ENCODE measurements around the gene HGD. TPM values are rescaled to one million over a fixed set of nuclear protein-coding genes. Genes with fewer than 3 reads are reported as not detected.
"Not testable (repeated sequence)": the region's sequence is repeated elsewhere in the genome, so short reads cannot be mapped to it uniquely, and the experiment has no call there.

HGD gene
- total and polyA plus RNA-seq, 4 donors, result 0.39 to 10.0 (median 1.2) TPM; not detected in 1

- H3K4me3 ChIP-seq (ENCODE audit: low read length in 2 of 2), result no peak overlapping the region
- no peaks in the 10 kb centered on the region for H3K4me1 ChIP-seq (ENCODE audit: control insufficient read depth in 1 of 2, insufficient read depth in 2 of 2, low read length in 2 of 2)
- DNase-seq (no peak), ATAC-seq (ENCODE audit: low FRiP score) (no peak)
- H3K9me3 ChIP-seq (ENCODE audit: control insufficient read depth, low read length), result no peaks in the 10 kb centered on the region
- 36 to 55% methylated on average over 1 of the region's 1 CpG for WGBS, 2 donors
- H3K27ac ChIP-seq (ENCODE audit: low read depth in 1 of 2, low read length in 2 of 2), result no peak overlapping the region
- intact Hi-C loops (cut with DNase I), result no loop called here
- no peaks in the 10 kb centered on the region for H3K27me3 ChIP-seq (ENCODE audit: control insufficient read depth in 1 of 2, insufficient read depth in 2 of 2, low read length in 1 of 2)
- H3K36me3 ChIP-seq (ENCODE audit: control insufficient read depth in 1 of 2, insufficient read depth in 2 of 2, low read length in 1 of 2), result no peaks in the 10 kb centered on the region
Observed at GRCh38 chr3:120634539-120634938, 47.5 kb downstream of the HGD start.

DNA sequence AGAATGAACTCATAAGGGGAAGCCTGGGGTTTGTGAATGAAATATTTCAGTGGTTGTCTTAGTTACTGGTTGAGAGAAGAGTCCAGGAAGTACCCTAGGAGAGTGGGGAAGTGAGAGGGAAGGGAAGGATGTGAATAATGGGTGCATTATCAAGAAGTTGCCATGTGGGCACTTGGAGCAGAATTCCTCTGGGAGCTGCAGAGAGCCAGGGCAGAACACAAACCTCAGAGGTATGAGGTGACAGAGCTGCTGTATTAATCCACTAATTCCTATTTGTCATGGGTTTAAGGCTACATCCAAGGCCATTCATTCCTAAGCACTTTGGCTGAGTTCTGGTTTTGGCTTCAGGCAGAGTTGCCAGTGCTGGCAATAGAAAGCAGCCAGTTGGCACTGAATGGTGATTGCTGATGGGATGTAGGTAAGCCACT, 56.9 kb downstream of the HGD start:
- intact Hi-C loops (cut with DNase I), result no loop called here
- DNase-seq (no peak), ATAC-seq (ENCODE audit: low FRiP score) (no peak)
- H3K4me3 ChIP-seq (ENCODE audit: low read length in 2 of 2), result no peak overlapping the region
- peaks cover 0 to 6% of the 10 kb centered on the region in 2 donors for H3K27me3 ChIP-seq (ENCODE audit: control insufficient read depth in 1 of 2, insufficient read depth in 2 of 2, low read length in 1 of 2)
- peaks cover 7% of the 10 kb centered on the region for H3K9me3 ChIP-seq (ENCODE audit: control insufficient read depth, low read length)
- H3K27ac ChIP-seq (ENCODE audit: low read depth in 1 of 2, low read length in 2 of 2), result no peak overlapping the region
- no peaks in the 10 kb centered on the region for H3K36me3 ChIP-seq (ENCODE audit: control insufficient read depth in 1 of 2, insufficient read depth in 2 of 2, low read length in 1 of 2)
- H3K4me1 ChIP-seq (ENCODE audit: control insufficient read depth in 1 of 2, insufficient read depth in 2 of 2, low read length in 2 of 2), result no peaks in the 10 kb centered on the region

- intact Hi-C loops (cut with DNase I), result no loop called here
- H3K9me3 ChIP-seq (ENCODE audit: control insufficient read depth, low read length), result peaks cover 7% of the 10 kb centered on the region
- no peaks in the 10 kb centered on the region for H3K36me3 ChIP-seq (ENCODE audit: control insufficient read depth in 1 of 2, insufficient read depth in 2 of 2, low read length in 1 of 2)
- peaks cover 0 to 6% of the 10 kb centered on the region in 2 donors for H3K27me3 ChIP-seq (ENCODE audit: control insufficient read depth in 1 of 2, insufficient read depth in 2 of 2, low read length in 1 of 2)
- H3K4me1 ChIP-seq (ENCODE audit: control insufficient read depth in 1 of 2, insufficient read depth in 2 of 2, low read length in 2 of 2), result no peaks in the 10 kb centered on the region
- DNase-seq, result no peak
- H3K4me3 ChIP-seq (ENCODE audit: low read length in 2 of 2), result no peak overlapping the region
- no peak overlapping the region for H3K27ac ChIP-seq (ENCODE audit: low read depth in 1 of 2, low read length in 2 of 2)
- no peak for ATAC-seq (ENCODE audit: low FRiP score)
Observed at GRCh38 chr3:120623727-120624093, 58.3 kb downstream of the HGD start.

- no peak for DNase-seq
- intact Hi-C loops (cut with DNase I), result no loop called here
- 84 to 85% methylated on average over 12 of the region's 12 CpGs for WGBS, 2 donors
- Histone ChIP-seq H3K27me3 (ENCODE audit: control insufficient read depth in 1 of 2, insufficient read depth in 2 of 2, low read length in 1 of 2) (peaks cover 0 to 6% of the 10 kb centered on the region in 2 donors), H3K4me3 (ENCODE audit: low read length in 2 of 2) (no peak overlapping the region), H3K4me1 (ENCODE audit: control insufficient read depth in 1 of 2, insufficient read depth in 2 of 2, low read length in 2 of 2) (no peaks in the 10 kb centered on the region), H3K36me3 (ENCODE audit: control insufficient read depth in 1 of 2, insufficient read depth in 2 of 2, low read length in 1 of 2) (no peaks in the 10 kb centered on the region), H3K9me3 (ENCODE audit: control insufficient read depth, low read length) (peaks cover 7% of the 10 kb centered on the region), H3K27ac (ENCODE audit: low read depth in 1 of 2, low read length in 2 of 2) (no peak overlapping the region)
- no peak for ATAC-seq (ENCODE audit: low FRiP score)
Observed at GRCh38 chr3:120622870-120623726, 58.9 kb downstream of the HGD start.

GRCh38 chr3:120622457-120622856, 59.6 kb downstream of the HGD start:
- Histone ChIP-seq H3K36me3 (ENCODE audit: control insufficient read depth in 1 of 2, insufficient read depth in 2 of 2, low read length in 1 of 2) (no peaks in the 10 kb centered on the region), H3K4me1 (ENCODE audit: control insufficient read depth in 1 of 2, insufficient read depth in 2 of 2, low read length in 2 of 2) (no peaks in the 10 kb centered on the region), H3K27me3 (ENCODE audit: control insufficient read depth in 1 of 2, insufficient read depth in 2 of 2, low read length in 1 of 2) (peaks cover 0 to 6% of the 10 kb centered on the region in 2 donors), H3K27ac (ENCODE audit: low read depth in 1 of 2, low read length in 2 of 2) (no peak overlapping the region), H3K4me3 (ENCODE audit: low read length in 2 of 2) (no peak overlapping the region), H3K9me3 (ENCODE audit: control insufficient read depth, low read length) (peaks cover 4% of the 10 kb centered on the region)
- WGBS, 2 donors, result 79 to 81% methylated on average over 3 of the region's 3 CpGs
- DNase-seq, result no peak
- no peak for ATAC-seq (ENCODE audit: low FRiP score)
- intact Hi-C loops (cut with DNase I), result no loop called here

- H3K4me1 ChIP-seq (ENCODE audit: control insufficient read depth in 1 of 2, insufficient read depth in 2 of 2, low read length in 2 of 2); H3K27ac ChIP-seq (ENCODE audit: low read depth in 1 of 2, low read length in 2 of 2); DNase-seq; H3K27me3 ChIP-seq (ENCODE audit: control insufficient read depth in 1 of 2, insufficient read depth in 2 of 2, low read length in 1 of 2); H3K36me3 ChIP-seq (ENCODE audit: control insufficient read depth in 1 of 2, insufficient read depth in 2 of 2, low read length in 1 of 2); H3K9me3 ChIP-seq (ENCODE audit: control insufficient read depth, low read length); H3K4me3 ChIP-seq (ENCODE audit: low read length in 2 of 2); intact Hi-C loops (cut with DNase I); ATAC-seq (ENCODE audit: low FRiP score): not testable (repeated sequence)
- WGBS, 2 donors, result 87 to 89% methylated on average over 8 of the region's 8 CpGs
Observed at GRCh38 chr3:120616745-120617144, 65.3 kb downstream of the HGD start.

- H3K4me3 ChIP-seq (ENCODE audit: low read length in 2 of 2), result no peak overlapping the region
- no peaks in the 10 kb centered on the region for H3K4me1 ChIP-seq (ENCODE audit: control insufficient read depth in 1 of 2, insufficient read depth in 2 of 2, low read length in 2 of 2)
- ATAC-seq (ENCODE audit: low FRiP score), result no peak
- H3K36me3 ChIP-seq (ENCODE audit: control insufficient read depth in 1 of 2, insufficient read depth in 2 of 2, low read length in 1 of 2), result no peaks in the 10 kb centered on the region
- no peaks in the 10 kb centered on the region for H3K27me3 ChIP-seq (ENCODE audit: control insufficient read depth in 1 of 2, insufficient read depth in 2 of 2, low read length in 1 of 2)
- peak; percentile 71 to 76 for DNase-seq
- no peak overlapping the region for H3K27ac ChIP-seq (ENCODE audit: low read depth in 1 of 2, low read length in 2 of 2)
- intact Hi-C loops (cut with DNase I), result no loop called here
- WGBS, 2 donors, result 65 to 68% methylated on average over 13 of the region's 13 CpGs
- no peaks in the 10 kb centered on the region for H3K9me3 ChIP-seq (ENCODE audit: control insufficient read depth, low read length)
Observed at GRCh38 chr3:120615847-120616609, 66.0 kb downstream of the HGD start.

- WGBS, 2 donors, result 72 to 73% methylated on average over 8 of the region's 8 CpGs
- no peaks in the 10 kb centered on the region for H3K9me3 ChIP-seq (ENCODE audit: control insufficient read depth, low read length)
- H3K4me3 ChIP-seq (ENCODE audit: low read length in 2 of 2), result no peak overlapping the region
- no peaks in the 10 kb centered on the region for H3K4me1 ChIP-seq (ENCODE audit: control insufficient read depth in 1 of 2, insufficient read depth in 2 of 2, low read length in 2 of 2)
- H3K27ac ChIP-seq (ENCODE audit: low read depth in 1 of 2, low read length in 2 of 2), result no peak overlapping the region
- H3K36me3 ChIP-seq (ENCODE audit: control insufficient read depth in 1 of 2, insufficient read depth in 2 of 2, low read length in 1 of 2), result no peaks in the 10 kb centered on the region
- ATAC-seq (ENCODE audit: low FRiP score) (no peak), DNase-seq (no peak)
- no peaks in the 10 kb centered on the region for H3K27me3 ChIP-seq (ENCODE audit: control insufficient read depth in 1 of 2, insufficient read depth in 2 of 2, low read length in 1 of 2)
- intact Hi-C loops (cut with DNase I), result no loop called here
Observed at GRCh38 chr3:120614765-120615164, 67.3 kb downstream of the HGD start.

- intact Hi-C loops (cut with DNase I), result no loop called here
- H3K36me3 ChIP-seq (ENCODE audit: control insufficient read depth in 1 of 2, insufficient read depth in 2 of 2, low read length in 1 of 2), result peaks cover 0 to 2% of the 10 kb centered on the region in 2 donors
- ATAC-seq (ENCODE audit: low FRiP score), result no peak
- H3K9me3 ChIP-seq (ENCODE audit: control insufficient read depth, low read length), result no peaks in the 10 kb centered on the region
- no peak overlapping the region for H3K27ac ChIP-seq (ENCODE audit: low read depth in 1 of 2, low read length in 2 of 2)
- DNase-seq, result no peak
- WGBS, 2 donors, result 80 to 82% methylated on average over 4 of the region's 4 CpGs
- no peaks in the 10 kb centered on the region for H3K27me3 ChIP-seq (ENCODE audit: control insufficient read depth in 1 of 2, insufficient read depth in 2 of 2, low read length in 1 of 2)
- H3K4me3 ChIP-seq (ENCODE audit: low read length in 2 of 2), result no peak overlapping the region
- H3K4me1 ChIP-seq (ENCODE audit: control insufficient read depth in 1 of 2, insufficient read depth in 2 of 2, low read length in 2 of 2), result no peaks in the 10 kb centered on the region
Observed at GRCh38 chr3:120608506-120608905, 73.5 kb downstream of the HGD start.

Measured in aorta (tissue), 5 donors.